Nephron (organoid): ENCODE data around the gene RGS6.
A peak's percentile ranks its signal among the peaks of the same experiment; 100 is the strongest.

Experiments
- H3K27ac Mint-ChIP-seq, 3 experiments: 2 replicates each; pipeline ENCODE4 v1.8.0; 2020; ENCODE audit warnings: mixed read lengths in 3 of 3, mild to moderate bottlenecking in 2 of 3, moderate library complexity in 1 of 3
- H3K27me3 Mint-ChIP-seq: 2 replicates; pipeline ENCODE4 v1.8.0; 2021; ENCODE audit warnings: low read depth, mild to moderate bottlenecking, moderate library complexity, mixed read lengths
- H3K36me3 Mint-ChIP-seq: 2 replicates; pipeline ENCODE4 v1.8.0; 2020; ENCODE audit warnings: low read depth, mixed read lengths
- H3K4me1 Mint-ChIP-seq: 2 replicates; pipeline ENCODE4 v1.8.0; 2020; ENCODE audit warnings: mixed read lengths
- H3K4me3 Mint-ChIP-seq, 3 experiments: 2 replicates each; pipeline ENCODE4 v1.8.0; 2020; ENCODE audit warnings: mild to moderate bottlenecking in 3 of 3, mixed read lengths in 3 of 3, moderate library complexity in 2 of 3
- H3K9me3 Mint-ChIP-seq: 2 replicates; pipeline ENCODE4 v1.8.0; 2020; ENCODE audit warnings: mixed read lengths
- CTCF ChIP-seq, 3 experiments: fragments of 200-600 bp; sonication (generic); IDR thresholded peaks; one replicate each; pipeline ENCODE4 v1.5.0; 2021; ENCODE audit warnings: antibody characterized with exemption in 3 of 3; ENCODE audit not compliant: unreplicated experiment in 3 of 3

Gene RGS6

GRCh38 chr14:72243309-72244293 lies 311.4 kb downstream of the RGS6 start:
- Mint-ChIP-seq H3K36me3 (no peaks in the 10 kb centered on the region), H3K4me3 (no peak overlapping the region), H3K27me3 (peaks cover 3% of the 10 kb centered on the region), H3K27ac (peak overlapping the region; percentile 57 to 85 (median 85)), H3K9me3 (peaks cover 11% of the 10 kb centered on the region), H3K4me1 (peaks cover 38% of the 10 kb centered on the region)
- TF ChIP-seq CTCF (IDR thresholded peaks at IDR 0.05; ENCODE audit: unreplicated experiment in 3 of 3): no peak

DNA sequence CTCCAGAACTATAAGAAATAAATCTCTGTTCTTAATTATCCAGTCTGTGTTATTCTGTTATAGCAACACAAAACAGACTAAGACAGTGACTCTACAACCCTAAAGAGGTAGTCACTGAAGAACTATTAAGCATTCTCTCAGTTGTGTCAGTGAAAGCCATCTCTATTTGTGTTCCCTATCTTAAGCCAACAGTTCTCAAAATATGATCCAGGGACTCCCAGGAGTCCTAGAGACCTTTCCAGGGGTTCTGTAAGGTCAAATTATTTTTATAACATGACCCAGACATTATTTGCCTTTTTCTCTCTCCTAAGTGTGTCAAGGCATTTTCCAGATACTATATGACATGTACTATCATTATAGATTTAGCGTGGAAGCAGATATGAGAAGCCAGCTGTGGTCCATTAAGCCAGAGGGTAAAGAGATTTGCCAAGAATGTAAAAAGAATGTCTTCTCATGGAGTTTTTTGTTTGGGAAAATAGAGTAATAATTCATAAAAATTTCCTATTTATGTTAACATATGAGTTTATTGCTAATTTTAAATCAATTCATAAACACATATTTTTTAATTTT lies 315.8 kb downstream of the RGS6 start:
- Mint-ChIP-seq H3K9me3 (peaks cover 13% of the 10 kb centered on the region), H3K4me1 (peaks cover 47% of the 10 kb centered on the region), H3K36me3 (no peaks in the 10 kb centered on the region), H3K27me3 (peaks cover 3% of the 10 kb centered on the region), H3K4me3 (no peak overlapping the region), H3K27ac (peak overlapping the region; percentile 56 to 92 (median 78))
- no peak for TF ChIP-seq CTCF (IDR thresholded peaks at IDR 0.05; ENCODE audit: unreplicated experiment in 3 of 3)

DNA sequence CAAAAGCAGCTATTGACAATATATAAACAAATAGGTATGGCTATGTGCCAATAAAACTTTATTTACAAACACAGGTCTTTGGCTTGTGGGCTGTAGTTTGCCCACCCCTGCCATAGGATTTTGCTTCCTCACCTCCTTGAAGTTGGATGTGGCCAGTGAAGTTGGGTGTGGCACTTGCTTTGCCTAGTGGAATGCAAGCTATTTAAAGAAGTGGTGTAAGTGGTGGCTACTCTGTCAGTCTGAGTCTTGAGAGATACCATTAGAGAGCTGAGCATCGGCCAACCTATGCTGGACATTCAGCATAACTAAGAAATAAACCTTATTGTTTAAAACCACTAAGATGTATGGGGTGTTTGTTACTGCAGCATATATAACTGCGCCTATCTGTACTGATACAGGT lies 321.3 kb downstream of the RGS6 start:
- Mint-ChIP-seq H3K36me3 (peaks cover 5% of the 10 kb centered on the region), H3K4me3 (no peak overlapping the region), H3K4me1 (peaks cover 21% of the 10 kb centered on the region), H3K9me3 (peaks cover 8% of the 10 kb centered on the region), H3K27ac (no peak overlapping the region), H3K27me3 (no peaks in the 10 kb centered on the region)
- TF ChIP-seq CTCF (IDR thresholded peaks at IDR 0.05; ENCODE audit: unreplicated experiment in 3 of 3): no peak

DNA sequence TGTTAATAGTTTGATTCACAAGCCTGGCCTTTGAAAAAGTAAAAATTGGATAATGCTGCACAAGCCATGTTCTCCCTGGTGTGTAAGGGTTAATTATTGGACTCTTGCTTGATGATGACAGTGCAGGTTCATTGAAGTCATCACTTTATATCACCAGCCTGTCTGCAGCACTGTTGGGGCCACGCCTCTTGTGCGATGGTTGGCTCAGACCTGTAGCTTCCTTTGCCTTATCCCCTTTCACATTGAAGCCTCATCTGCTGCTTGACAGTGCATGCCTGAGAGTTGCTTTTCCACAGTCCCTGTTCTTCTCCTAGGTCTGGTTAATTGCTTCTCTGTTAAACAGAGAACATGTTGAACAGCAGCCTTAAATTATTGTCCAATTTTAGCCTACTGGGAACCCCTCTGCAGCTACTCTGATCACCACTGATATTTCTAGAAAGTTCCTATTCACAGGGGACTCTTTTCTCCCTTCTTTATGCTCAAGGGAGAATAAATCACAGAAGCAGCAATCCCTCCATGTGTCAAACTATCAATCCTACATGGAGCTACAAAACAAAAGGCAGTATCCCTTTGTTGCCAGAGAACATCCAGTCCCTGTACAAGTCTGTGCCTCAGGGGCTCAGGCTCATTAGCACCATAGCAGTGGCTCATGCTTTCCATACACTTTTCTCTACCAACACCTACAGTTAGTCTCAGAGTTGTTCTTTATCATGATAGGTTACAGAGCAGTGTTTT lies 322.1 kb downstream of the RGS6 start:
- no peak for TF ChIP-seq CTCF (IDR thresholded peaks at IDR 0.05; ENCODE audit: unreplicated experiment in 3 of 3)
- peaks cover 8% of the 10 kb centered on the region for H3K9me3 Mint-ChIP-seq
- H3K36me3 Mint-ChIP-seq: peaks cover 5% of the 10 kb centered on the region
- H3K4me1 Mint-ChIP-seq: peaks cover 14% of the 10 kb centered on the region
- no peaks in the 10 kb centered on the region for H3K27me3 Mint-ChIP-seq
- H3K4me3 Mint-ChIP-seq: no peak overlapping the region
- no peak overlapping the region for H3K27ac Mint-ChIP-seq

- Mint-ChIP-seq H3K27ac (no peak overlapping the region), H3K36me3 (peaks cover 5% of the 10 kb centered on the region), H3K4me3 (no peak overlapping the region), H3K4me1 (peaks cover 14% of the 10 kb centered on the region), H3K9me3 (peaks cover 8% of the 10 kb centered on the region), H3K27me3 (no peaks in the 10 kb centered on the region)
- no peak for TF ChIP-seq CTCF (IDR thresholded peaks at IDR 0.05; ENCODE audit: unreplicated experiment in 3 of 3)
These were observed 322.8 kb downstream of the RGS6 start for GRCh38 chr14:72254937-72255472.
